Fibroblast of lung (primary cell): ENCODE data around the gene SIRPB1. TPM values are rescaled to one million over a fixed set of nuclear protein-coding genes. Genes with fewer than 3 reads are reported as not detected.

ENCODE experiments used
- DNase-seq, 2 donors: peaks; one replicate each; pipeline versions ENCODE4 v3.0.0 to v3.0.0-alpha.2; 2010; ENCODE audit warnings: low read depth in 2 of 2
- H2AFZ ChIP-seq: 2 replicates; pipeline ENCODE4 v1.5.1; 2012; ENCODE audit warnings: low read length, control low read depth, inconsistent platforms
- H3K27ac ChIP-seq: 2 replicates; pipeline ENCODE4 v1.5.1; 2011; ENCODE audit warnings: low read length, control low read depth; ENCODE audit not compliant: insufficient read depth
- H3K27me3 ChIP-seq: 2 replicates; pipeline ENCODE4 v1.5.1; 2011; ENCODE audit warnings: mild to moderate bottlenecking, low read length; ENCODE audit not compliant: control insufficient read depth, insufficient read depth
- H3K36me3 ChIP-seq: 2 replicates; pipeline ENCODE4 v1.5.1; 2011; ENCODE audit warnings: low read length; ENCODE audit not compliant: control insufficient read depth, insufficient read depth
- H3K4me1 ChIP-seq: 2 replicates; pipeline ENCODE4 v1.5.1; 2011; ENCODE audit warnings: low read length; ENCODE audit not compliant: control insufficient read depth, insufficient read depth; ENCODE audit errors: extremely low read depth
- H3K4me2 ChIP-seq: 2 replicates; pipeline ENCODE4 v1.5.1; 2011; ENCODE audit warnings: low read length, control low read depth; ENCODE audit not compliant: insufficient read depth; ENCODE audit errors: extremely low read depth
- H3K4me3 ChIP-seq, 4 experiments: fragments of 200-600 bp in 1 of 4; sonication (generic) in 1 of 4; replicated peaks in 1 of 4; 2 replicates each; pipeline ENCODE4 v1.5.1; 2011 to 2016; ENCODE audit warnings: low read length in 4 of 4, low read depth in 3 of 4, mild to moderate bottlenecking in 3 of 4, control low read depth in 2 of 4, inconsistent platforms in 1 of 4, mixed read lengths in 1 of 4; ENCODE audit not compliant: insufficient read depth in 1 of 4; ENCODE audit errors: control extremely low read depth in 1 of 4
- H3K79me2 ChIP-seq: 2 replicates; pipeline ENCODE4 v1.5.1; 2012; ENCODE audit warnings: mild to moderate bottlenecking, low read length, inconsistent platforms; ENCODE audit not compliant: control insufficient read depth, insufficient read depth
- H3K9ac ChIP-seq: 2 replicates; pipeline ENCODE4 v1.5.1; 2011; ENCODE audit warnings: mild to moderate bottlenecking, low read length, control low read depth; ENCODE audit not compliant: insufficient read depth
- H3K9me3 ChIP-seq: 2 replicates; pipeline ENCODE4 v1.5.1; 2012; ENCODE audit warnings: low read depth, low read length; ENCODE audit not compliant: control insufficient read depth, insufficient read depth
- H4K20me1 ChIP-seq: 2 replicates; pipeline ENCODE4 v1.5.1; 2011; ENCODE audit warnings: low read length; ENCODE audit not compliant: control insufficient read depth, insufficient read depth; ENCODE audit errors: extremely low read depth
- CTCF ChIP-seq, 2 donors: IDR thresholded peaks in 1 of 2; conservative IDR thresholded peaks in 1 of 2; 1 replicate in 1 of 2; 2 replicates in 1 of 2; pipeline ENCODE4 v1.5.1; 2011 to 2012; ENCODE audit warnings: low read length in 2 of 2, control low read depth in 1 of 2, inconsistent platforms in 1 of 2, low read depth in 1 of 2, mild to moderate bottlenecking in 1 of 2
- EZH2 ChIP-seq: IDR thresholded peaks from 2 replicates; pipeline ENCODE4 v1.5.1; 2012; ENCODE audit warnings: low read length, control low read depth, mild to moderate bottlenecking; ENCODE audit errors: missing control alignments
- polyA plus RNA-seq, 2 donors: library from polyadenylated mRNA; depleted of rRNA in 1 of 2; stranded (reverse) in 1 of 2; unstranded in 1 of 2; fragments of >200 nt; gene quantifications; 2 replicates each; pipeline ENCODE4 v1.2.1, GENCODE V29; 2011 to 2012; ENCODE audit warnings: missing spikeins in 1 of 2
- total RNA-seq: library from RNA; depleted of rRNA; stranded (reverse); fragments of >200 nt; gene quantifications from 2 replicates; pipeline ENCODE4 v1.2.1, GENCODE V29; 2014

SIRPB1 gene
- total and polyA plus RNA-seq, 2 donors (not counting 1 experiment from before 2014, with no cell fraction given): 0.17 TPM; not detected in 1

DNA sequence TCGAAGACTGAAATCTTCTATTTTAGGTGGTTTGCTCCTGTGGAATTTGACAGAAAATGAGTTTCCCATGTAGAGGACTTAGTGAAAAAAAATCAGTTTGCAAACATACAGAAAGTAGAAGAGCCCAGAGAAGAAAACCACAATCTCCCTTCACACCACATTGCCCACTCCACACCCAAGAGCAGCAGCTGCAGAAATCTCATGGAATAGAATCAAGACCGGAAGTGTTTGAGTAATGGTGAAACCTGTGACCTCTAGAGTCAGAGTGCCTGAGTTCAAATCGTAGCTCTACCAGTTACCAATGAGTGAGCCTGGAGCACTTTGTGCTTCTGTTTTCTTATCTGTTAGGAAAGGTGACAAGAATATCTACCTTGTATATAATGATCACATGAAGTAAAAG, 33.2 kb upstream of the SIRPB1 start:
- no peak for DNase-seq
- H3K27me3 ChIP-seq: peaks cover 2% of the 10 kb centered on the region
- no peak overlapping the region for H3K4me2 ChIP-seq
- no peak overlapping the region for H3K9ac ChIP-seq
- H3K4me3 ChIP-seq: no peak overlapping the region
- no peaks in the 10 kb centered on the region for H3K79me2 ChIP-seq
- no peaks in the 10 kb centered on the region for H3K4me1 ChIP-seq
- no peaks in the 10 kb centered on the region for H3K9me3 ChIP-seq
- H2AFZ ChIP-seq: no peak overlapping the region
- no peaks in the 10 kb centered on the region for H3K36me3 ChIP-seq
- H4K20me1 ChIP-seq: no peaks in the 10 kb centered on the region
- TF ChIP-seq CTCF (conservative IDR thresholded peaks at IDR 0.05 in 1 of 2, IDR thresholded peaks at IDR 0.05 in 1 of 2; ENCODE audit: low read depth in 1 of 2, low read length in 2 of 2) (no peak), EZH2 (no peak)
- H3K27ac ChIP-seq: no peak overlapping the region

DNA sequence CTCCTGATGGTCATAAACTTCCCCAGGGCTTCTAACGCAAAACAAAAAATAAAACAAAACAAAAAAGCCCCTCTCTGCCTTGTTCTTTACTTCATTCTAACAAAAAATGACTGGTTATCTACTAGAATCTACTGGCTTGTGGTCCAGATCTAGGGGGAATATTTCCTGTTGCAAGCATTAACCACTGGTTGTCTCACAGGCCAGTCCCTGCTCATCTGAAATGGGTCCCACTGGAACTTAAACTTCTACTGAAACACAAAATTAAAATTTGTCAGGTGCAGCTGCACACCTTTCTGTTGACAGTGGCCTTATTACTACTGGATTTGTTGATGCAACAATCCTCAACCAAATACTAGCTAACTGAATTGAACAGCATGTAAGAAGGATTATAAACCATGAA, 32.3 kb upstream of the SIRPB1 start:
- H3K9me3 ChIP-seq: no peaks in the 10 kb centered on the region
- TF ChIP-seq CTCF (conservative IDR thresholded peaks at IDR 0.05 in 1 of 2, IDR thresholded peaks at IDR 0.05 in 1 of 2; ENCODE audit: low read depth in 1 of 2, low read length in 2 of 2) (no peak), EZH2 (no peak)

GRCh38 chr20:1651268-1652058, 31.7 kb upstream of the SIRPB1 start:
- no peak overlapping the region for H3K4me2 ChIP-seq
- DNase-seq: no peak

More for the DNA sequence above, 32.3 kb upstream of the SIRPB1 start:
- Histone ChIP-seq H2AFZ (no peak overlapping the region), H3K79me2 (no peaks in the 10 kb centered on the region), H4K20me1 (no peaks in the 10 kb centered on the region), H3K4me3 (no peak overlapping the region), H3K4me2 (no peak overlapping the region), H3K36me3 (no peaks in the 10 kb centered on the region), H3K27ac (no peak overlapping the region), H3K9ac (no peak overlapping the region), H3K4me1 (no peaks in the 10 kb centered on the region), H3K27me3 (no peaks in the 10 kb centered on the region)
- DNase-seq: no peak

More at GRCh38 chr20:1651268-1652058, 31.7 kb upstream of the SIRPB1 start:
- Histone ChIP-seq H3K4me3 (no peak overlapping the region), H3K9me3 (no peaks in the 10 kb centered on the region), H3K36me3 (no peaks in the 10 kb centered on the region), H2AFZ (no peak overlapping the region), H3K9ac (no peak overlapping the region), H3K27ac (no peak overlapping the region), H3K27me3 (no peaks in the 10 kb centered on the region), H4K20me1 (no peaks in the 10 kb centered on the region), H3K4me1 (no peaks in the 10 kb centered on the region), H3K79me2 (no peaks in the 10 kb centered on the region)
- no peak for TF ChIP-seq EZH2
- no peak for TF ChIP-seq CTCF (conservative IDR thresholded peaks at IDR 0.05 in 1 of 2, IDR thresholded peaks at IDR 0.05 in 1 of 2; ENCODE audit: low read depth in 1 of 2, low read length in 2 of 2)
